COLO668 (cell line): ENCODE measurements around the gene SUN2.
"Not testable (repeated sequence)": the region's sequence is repeated elsewhere in the genome, so short reads cannot be mapped to it uniquely, and the experiment has no call there.

Experiments
- DNase-seq: peaks from one replicate; lab custom pipeline; 2025; ENCODE audit not compliant: unreplicated experiment; lab: John Stamatoyannopoulos, UW

Gene SUN2, protein sequence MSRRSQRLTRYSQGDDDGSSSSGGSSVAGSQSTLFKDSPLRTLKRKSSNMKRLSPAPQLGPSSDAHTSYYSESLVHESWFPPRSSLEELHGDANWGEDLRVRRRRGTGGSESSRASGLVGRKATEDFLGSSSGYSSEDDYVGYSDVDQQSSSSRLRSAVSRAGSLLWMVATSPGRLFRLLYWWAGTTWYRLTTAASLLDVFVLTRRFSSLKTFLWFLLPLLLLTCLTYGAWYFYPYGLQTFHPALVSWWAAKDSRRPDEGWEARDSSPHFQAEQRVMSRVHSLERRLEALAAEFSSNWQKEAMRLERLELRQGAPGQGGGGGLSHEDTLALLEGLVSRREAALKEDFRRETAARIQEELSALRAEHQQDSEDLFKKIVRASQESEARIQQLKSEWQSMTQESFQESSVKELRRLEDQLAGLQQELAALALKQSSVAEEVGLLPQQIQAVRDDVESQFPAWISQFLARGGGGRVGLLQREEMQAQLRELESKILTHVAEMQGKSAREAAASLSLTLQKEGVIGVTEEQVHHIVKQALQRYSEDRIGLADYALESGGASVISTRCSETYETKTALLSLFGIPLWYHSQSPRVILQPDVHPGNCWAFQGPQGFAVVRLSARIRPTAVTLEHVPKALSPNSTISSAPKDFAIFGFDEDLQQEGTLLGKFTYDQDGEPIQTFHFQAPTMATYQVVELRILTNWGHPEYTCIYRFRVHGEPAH

DNA sequence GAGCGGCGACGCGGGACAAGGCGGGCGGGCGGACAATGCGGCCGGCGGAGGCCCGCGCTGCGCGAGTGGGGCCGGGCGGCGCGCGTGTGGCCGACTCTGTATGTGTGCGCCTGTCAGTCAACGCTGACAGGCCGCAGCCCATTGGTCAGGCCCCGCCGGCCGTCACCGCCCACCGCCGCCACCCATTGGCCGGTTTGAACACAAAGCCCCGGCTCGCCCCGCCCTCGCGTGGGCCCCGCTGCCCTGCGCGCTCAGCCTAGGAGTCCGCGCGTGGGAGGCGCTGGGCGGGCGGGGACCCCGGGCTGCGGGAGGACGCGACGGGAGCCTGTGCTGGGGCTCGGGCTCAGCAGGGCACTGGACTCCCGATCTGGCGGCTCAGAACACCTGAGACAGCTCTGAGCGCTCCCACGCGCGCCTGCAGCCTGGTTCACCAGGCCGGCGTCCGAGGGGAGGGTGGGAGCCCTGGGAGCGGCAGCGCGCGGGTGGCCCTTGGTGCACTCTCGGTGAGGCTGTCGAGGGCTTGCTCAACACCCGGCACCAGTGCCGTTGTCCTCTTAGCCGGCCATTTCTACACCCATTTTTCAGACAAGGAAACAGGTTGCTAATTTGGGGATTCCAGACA, at the start of gene SUN2:
Gene SUN2 (minus strand): TSS at position 88 of the 622 bp plus-strand sequence. CDS start 3,370 bp downstream, outside the sequence.
- DNase-seq = peak; percentile 93

DNA sequence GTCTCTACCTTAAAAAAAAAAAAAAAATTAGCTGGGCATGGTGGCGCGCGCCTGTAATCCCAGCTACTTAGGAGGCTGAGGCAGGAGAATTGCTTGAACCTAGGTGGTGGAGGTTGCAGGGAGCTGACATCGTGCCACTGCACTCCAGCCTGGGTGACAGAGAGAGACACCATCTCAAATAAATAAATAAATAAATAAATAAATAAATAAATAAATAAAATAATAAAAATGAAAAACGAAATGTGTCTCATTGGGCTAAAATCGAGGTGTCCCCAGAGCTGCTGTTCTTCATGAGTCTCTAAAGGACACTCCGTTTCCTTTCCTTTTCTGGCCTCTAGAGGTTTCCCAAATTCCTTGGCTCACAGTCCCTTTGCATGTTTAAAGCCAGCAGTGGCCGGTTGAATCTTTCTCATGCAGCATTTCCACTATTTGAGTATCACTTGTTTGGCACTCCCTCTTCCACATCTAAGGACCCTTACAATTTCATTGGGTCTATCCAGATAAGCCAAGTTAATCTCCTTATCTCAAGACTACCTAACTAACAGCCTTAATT, 49.3 kb upstream of the SUN2 start:
- not testable (repeated sequence) for DNase-seq

DNA sequence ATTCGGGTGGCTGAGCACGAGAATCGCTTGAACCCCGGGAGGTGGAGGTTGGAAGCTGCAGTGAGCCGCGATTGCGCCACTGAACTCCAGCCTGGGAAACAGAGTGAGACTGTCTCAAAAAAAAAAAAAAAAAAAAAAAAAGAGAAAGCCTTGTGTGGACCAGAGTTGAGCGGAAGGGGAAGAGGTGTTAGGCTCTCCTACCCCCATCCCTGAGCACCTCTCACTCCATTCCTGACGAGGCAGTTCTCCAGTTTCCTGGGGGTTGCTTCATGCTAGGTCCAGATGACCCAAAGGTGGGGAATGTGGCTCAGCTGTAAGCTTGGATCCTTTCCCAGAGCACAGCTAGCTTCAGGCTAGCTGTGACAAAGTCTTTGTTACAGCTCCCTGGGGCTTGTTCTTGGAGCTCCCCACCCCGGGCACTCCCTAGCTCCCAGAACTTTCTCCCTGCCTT, 46.9 kb upstream of the SUN2 start:
- DNase-seq = no peak

DNA sequence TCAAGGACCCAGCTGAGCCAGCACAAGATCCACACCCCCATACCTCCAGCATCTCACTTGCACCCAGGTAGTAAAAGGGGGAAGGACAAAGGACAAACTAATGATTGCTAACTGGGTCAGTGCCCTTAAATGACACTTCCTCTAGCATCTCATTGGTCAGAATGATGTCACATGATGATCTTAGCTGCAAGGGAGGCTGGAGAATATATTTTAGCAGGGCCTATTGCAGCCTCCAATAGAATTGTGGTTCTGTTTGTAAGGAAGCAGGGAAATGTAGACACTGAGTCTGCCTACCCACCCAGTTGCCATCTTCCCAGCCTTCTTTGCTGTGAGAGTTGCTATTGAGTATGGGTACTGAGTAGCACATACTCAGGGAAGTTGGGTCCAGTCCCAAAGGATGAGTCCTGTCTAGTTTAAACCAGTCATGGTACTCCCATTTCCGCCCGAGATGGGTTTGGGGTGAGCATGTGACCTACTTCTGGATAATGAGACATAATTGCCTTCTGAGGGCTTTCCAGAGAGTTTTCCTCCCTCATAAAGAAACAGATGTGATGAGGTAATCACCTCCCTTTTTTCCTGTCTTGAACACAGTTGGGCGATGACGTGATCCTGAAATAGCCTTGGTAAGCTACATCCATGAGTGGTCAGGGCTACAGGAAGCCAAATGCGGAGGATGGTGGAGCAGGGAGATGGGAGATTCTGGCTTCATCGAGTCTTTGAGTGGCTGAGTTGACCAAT, 43.6 kb upstream of the SUN2 start:
- DNase-seq = no peak

DNA sequence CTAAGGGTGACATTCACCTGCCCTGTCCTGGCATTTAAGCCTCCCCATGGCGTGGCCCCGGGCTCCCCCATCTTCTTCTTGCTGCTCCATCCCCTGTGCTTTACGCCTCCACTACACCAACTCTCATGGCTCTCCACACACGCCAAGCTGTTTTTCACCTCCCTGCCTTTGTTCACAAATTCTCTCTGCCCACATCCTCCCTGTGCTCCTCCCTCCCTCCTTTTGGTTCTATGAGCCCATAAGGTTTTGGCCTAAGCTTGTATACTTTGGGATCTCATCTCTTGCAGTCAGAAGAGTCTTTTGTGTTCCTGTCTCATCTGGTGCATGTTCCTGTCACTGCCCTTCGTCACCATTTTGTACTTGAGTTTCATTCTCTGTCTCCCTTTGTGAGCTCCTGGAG, 42.7 kb upstream of the SUN2 start:
- DNase-seq = no peak

DNA sequence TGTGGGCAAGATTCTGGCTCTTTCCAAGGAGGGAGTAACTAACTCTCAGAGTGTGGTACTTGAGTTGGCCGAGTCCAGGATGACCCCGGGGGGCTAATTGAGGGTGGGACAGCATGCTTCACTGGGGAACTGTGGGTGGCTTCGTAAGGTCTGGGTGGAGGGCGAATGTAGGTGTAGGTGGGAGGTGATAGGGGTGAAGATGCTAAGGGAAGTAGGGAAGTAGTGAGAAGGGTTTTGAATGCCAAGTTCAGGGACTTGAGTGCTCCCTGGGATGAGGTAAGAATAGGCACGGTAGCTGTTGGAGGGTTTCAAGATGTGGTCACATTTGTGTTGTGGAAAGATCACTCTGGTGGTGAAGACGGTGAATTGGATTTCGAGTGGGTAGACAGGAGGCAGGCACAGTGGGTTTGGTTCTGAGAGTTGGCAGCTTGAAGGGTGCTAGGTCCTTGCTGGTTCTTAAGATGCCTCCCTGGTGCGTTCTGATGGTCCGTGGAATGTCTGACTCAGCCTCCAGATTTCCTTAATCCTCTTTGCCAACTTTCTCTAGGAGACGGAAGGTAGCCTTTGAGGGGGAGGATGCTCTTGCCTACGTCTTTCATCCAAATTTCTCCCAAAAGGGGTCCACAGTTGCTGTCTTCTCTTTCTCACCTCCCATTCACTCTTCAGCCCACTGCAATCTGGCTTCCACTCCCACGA, 40.6 kb upstream of the SUN2 start:
- DNase-seq = no peak

DNA sequence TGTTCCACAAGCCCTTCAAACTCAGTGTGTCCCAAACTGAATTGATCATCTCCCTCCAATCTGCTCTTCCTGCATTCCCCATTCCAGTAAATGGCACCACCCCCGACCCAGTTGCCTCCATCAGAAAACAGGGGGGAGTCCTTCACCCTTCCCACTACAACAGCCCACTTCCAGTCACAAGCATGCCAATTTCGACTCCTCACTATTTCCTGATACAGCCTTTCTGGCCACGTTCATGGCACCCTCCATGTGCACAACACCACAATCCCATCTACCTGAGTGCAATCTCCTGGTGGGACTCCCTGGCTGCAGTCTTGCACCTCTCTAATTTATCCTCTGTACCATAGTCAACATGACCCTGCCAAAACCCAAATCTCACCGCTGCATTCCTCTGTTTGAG, 39.8 kb upstream of the SUN2 start:
- no peak for DNase-seq

DNA sequence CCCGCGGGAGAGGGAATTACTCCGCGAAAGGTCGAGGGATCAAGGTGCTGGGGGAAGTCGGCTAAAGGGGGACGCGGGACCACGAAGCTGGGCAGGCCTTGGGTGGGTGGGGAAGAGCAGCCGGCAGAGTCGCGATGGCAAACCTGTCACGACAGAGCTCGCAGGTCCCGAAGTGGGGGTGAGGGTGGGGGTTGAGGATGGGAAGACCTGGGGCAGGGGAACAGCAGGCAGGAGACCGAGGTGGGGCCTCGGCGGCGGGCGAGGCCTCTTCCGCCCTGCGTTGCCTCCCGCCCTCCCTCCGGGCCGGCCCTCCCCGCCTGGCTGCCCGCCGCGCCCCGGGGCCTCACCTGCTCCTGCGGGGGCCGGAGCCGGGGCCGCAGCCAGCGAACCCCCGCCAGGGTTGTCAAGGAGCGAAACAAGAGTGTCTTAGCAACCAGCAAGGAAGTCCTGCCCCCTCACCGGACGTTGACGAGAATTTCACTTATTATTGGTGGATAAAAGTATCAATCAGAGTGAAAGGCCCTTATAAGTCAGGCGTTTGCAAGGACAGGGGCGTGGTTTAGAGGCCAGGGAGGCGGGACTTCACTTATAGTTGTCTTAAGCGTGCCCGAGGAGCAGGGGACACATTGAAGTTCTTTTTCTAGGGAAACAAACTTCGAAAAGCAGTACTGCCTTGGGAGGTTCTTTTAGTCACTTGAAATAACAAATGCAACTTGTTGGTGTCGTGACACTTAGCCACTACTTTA, 38.1 kb upstream of the SUN2 start, which contains the start of gene DNAL4:
Gene DNAL4 (minus strand): TSS at position 423 of the 746 bp plus-strand sequence. CDS start 11,412 bp downstream, outside the sequence.
- peak; percentile 94 for DNase-seq

DNA sequence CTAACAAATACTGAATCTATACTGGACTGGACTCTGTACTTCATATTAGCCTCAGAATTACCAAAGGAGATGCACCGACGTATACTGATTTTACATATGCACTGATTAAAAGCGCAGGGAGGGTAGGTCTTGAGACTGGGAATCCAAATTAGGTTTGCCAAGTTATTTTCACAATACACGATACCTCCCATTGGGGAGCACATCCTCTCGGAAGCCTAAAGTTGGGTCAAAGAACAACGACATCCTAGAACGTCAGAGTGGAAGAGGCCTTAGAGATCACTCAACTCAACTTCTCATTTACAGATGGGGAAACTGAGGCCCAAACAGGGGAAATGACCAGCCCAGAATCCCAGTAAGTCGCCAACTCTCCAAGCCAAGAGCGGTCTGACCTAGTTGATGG, 37.5 kb upstream of the SUN2 start:
- no peak for DNase-seq

DNA sequence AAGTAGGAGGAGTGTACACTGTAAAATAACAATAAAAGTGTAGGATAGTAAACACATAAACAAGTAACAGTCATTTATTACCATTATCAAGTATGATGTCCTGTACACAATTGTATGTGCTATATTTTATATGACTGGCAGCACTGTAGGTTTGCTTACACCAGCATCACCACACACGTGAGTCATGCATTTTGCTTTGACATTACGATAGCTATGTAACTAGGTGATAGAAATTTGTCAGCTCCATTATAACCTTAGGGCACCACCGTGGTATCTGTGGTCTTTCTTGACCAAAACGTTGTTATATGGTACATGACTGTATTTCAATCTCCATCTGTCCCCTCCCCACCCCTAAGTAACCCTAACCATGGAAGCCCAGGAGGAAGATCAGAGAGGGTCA, 37.0 kb upstream of the SUN2 start:
- DNase-seq = no peak

DNA sequence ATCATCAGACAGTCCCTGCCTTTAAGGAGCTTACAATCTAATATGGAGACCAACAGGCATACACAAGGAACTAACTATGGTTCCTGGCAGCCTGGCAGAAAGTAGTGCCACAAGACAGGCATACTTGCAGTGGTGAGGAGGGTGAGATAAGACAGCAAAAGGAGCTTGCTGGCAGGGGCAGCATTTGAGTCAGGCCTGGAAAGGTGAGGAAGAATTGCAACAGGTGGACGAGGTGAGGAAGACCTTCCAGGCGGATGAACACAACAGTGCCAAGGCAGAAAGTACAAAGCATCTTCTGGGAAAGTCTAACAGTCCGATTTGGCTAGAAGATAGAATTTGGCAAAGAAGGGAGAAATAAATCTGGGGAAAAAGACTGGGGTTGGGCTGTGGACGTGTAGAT, 33.8 kb upstream of the SUN2 start:
- DNase-seq = no peak

DNA sequence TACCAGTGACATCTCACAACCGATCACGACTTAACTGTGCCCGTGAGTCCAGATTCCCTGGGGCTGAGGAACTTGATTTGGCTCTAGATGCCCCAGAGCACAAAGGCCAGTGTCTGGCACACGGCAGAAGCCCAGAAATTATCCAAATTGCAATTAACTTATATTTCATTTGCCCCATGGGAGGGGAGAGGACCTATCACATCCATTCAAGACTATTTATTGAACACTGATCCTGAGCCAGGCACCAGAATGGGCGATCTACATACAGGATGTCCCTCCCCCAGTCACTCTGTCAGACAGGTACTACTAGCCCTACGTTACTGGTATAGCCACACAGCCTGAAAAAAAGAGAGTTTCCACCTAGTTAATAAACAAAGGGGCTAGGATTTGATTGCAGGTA, 33.0 kb upstream of the SUN2 start:
- DNase-seq = no peak

DNA sequence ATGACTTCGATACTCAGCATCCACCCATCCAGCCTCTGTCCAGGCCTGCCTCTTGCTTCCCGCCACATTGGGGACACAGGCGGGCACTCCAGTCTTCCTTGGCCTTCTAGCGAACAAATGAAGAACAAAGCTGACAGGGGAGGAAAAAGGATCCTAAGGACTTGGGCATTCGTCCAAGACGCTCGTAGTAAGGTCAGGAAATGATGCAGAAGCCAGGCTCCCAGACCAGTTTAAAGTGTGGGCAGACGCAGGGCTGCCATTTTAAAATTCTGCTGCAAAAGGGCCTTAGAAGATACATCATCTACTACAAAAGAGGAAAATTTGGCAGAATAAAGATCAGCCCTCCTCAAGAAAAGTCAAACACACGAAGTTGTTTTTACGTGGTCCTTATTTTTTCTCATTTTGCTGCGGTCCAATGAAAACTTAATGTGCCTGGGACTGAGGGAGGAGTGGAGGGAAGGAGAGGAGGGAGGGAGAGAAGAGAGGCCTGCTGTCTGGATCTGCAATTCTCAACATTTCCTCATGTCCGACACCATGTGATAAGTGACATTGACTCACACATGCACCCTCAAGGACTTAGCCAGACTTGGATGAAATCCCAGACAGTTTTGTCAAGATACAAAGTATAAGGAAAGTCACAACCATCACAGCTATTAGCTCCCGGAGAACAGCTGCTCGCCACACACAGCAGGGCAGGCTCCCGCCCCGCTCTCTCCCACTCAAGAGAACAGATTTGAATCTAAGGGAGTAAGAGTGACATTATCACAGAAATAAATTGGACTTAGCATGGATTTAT, 32.4 kb upstream of the SUN2 start:
- no peak for DNase-seq

DNA sequence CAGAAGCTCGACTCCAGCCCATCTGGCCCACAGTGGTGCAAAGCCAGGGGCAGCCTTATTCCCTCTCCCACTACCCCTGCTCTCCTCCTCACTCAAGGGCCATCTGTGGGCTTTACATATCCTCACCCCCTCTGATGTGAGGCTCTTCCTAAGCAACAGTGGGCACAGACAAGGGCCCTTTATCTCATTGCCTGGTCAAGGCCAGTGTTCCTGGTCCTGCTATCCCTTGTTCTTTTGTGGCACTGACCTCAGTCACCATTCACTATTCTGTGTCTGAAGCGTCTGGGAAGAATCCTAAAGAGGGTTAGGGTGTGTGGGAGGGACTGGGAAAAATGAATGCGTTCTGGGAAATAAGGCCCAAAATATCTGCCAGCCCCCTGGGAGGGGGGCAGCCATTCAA, 30.8 kb upstream of the SUN2 start:
- no peak for DNase-seq

DNA sequence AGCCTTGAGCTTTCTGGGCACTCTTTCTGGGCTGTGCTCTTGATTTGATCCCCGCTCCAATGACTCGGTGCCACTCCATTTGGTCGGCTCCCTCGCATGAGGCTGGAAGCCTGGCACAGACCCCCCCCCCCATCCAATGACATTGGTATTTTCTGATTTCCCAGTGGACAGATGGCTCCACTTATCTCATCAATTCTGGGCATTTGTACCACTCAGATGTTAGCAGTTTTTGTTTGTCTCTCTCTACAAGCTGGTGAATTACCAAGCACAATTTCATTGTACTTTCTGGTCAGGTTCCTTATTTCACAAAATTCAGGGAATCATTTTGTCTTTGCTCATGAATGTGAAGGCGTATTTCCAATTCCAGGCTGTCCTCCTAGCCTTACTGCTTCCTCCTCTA, 29.1 kb upstream of the SUN2 start:
- no peak for DNase-seq

DNA sequence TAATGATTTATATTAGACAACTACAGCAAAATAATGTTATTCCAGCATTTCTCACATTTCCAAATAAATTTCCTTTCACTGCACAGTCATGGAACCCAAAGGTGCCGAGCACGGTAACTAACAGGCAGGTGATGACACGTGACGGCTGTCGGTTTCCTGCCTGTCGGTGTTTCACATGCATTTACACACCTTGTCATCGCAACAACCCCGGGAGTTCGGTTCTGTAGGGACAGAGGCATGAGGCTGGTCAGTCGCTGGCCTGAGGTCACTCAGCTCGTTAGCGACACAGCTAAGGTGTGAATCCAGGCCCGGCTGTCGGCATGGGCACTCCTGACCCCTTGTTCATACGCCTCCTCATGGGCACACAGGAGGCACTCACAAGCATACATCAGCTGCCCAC, 28.2 kb upstream of the SUN2 start:
- DNase-seq = no peak

DNA sequence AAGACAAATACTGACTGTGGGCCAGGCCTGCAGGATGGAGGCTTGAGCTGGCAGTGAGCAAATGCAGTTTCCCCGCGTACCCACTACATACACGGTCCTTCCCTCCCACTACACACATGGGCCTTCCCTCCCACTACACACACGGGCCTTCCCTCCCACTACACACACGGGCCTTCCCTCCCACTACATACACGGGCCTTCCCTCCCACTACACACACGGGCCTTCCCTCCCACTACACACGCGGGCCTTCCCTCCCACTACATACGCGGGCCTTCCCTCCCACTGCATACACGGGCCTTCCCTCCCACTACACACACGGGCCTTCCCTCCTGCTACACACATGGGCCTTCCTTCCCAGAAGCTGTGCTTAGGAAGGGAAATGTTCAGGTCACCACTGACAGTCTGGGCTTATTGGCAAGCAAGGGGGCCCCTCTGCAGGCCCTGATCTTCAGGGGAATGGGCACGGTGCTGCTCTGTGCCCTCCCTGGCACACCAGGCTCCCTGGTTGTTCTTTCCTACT, 27.4 kb upstream of the SUN2 start:
- DNase-seq = no peak

DNA sequence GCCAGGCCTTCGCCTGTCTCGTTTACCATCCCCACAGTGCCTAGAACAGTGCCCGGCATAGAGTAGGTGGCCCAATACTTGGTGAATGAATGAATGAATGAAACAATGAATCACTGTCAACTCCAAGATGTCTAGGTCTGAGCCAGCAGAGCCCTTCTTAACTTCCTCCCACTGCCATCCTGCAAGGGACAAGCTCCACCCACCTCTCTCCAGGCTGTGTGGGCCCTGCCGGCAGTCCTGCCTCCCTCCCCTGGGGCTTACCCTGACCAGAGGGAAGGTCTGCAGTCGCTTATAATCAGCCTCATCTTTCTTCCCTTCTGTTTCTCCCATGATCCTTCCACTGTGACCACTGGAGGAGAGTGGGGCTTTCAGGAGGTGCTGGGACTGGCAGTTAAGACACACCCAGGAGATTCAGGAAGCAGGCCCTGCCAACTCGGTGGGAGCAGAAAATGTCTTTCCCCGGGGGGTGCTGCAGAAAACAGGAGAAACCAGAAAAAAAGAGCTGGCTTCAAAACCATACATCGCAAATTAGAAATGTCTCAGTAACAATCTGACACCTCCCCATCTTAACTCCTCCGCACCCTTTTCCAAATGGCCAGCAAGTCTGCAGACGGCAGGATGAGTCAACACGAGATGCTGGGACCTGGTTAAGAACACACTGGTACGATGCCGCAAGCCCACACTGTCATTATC, 26.8 kb upstream of the SUN2 start:
- DNase-seq = no peak
